ENCODE measurements around the gene CACNA1C. TPM values are rescaled to one million over a fixed set of nuclear protein-coding genes. Genes with fewer than 3 reads are reported as not detected.

Gene CACNA1C
- polyA plus RNA-seq, 4 donors: 0.67 to 2.5 (median 2.0) TPM

DNA sequence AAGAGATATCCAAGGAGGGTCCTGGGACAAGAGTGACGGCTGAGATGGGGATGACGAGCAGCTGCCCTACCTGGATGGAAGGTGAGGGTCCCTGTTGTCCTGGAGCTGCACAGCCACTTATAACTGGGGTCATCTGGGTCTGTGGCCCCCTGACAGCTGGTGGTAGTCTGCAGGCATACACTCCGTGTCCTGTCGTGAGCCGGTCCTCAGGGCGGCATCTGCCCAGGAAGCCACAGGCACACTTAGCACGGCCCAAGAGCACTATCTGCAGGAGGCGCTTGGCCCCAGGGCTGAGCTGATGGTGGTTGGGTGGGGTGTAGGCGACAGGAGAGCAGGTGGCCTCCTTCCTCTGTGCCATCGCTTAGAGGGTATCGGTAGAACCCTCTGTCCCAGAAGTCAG, 248.1 kb downstream of the CACNA1C start:
- Histone ChIP-seq H3K9me3 (ENCODE audit: control insufficient read depth in 2 of 2, insufficient read depth in 1 of 2, low read depth in 1 of 2, low read length in 1 of 2) (no peaks in the 10 kb centered on the region), H3K27me3 (ENCODE audit: control insufficient read depth in 3 of 3, insufficient read depth in 3 of 3, low read length in 3 of 3) (no peaks in the 10 kb centered on the region), H3K4me1 (ENCODE audit: control insufficient read depth in 3 of 3, insufficient read depth in 2 of 3, low read depth in 1 of 3, low read length in 2 of 3) (peaks cover 0 to 6% (median 0%) of the 10 kb centered on the region in 3 donors), H3K36me3 (ENCODE audit: control insufficient read depth in 3 of 3, insufficient read depth in 2 of 3, low read depth in 1 of 3, low read length in 3 of 3) (no peaks in the 10 kb centered on the region), H3K27ac (ENCODE audit: low read depth in 1 of 3, low read length in 2 of 3) (no peak overlapping the region), H3K4me3 (ENCODE audit: low read depth in 1 of 3, low read length in 3 of 3) (no peak overlapping the region)
- WGBS, 3 donors: 88 to 95% (median 91%) methylated on average over 11 of the region's 11 CpGs
- no peak for DNase-seq
- no peak for FAIRE-seq

DNA sequence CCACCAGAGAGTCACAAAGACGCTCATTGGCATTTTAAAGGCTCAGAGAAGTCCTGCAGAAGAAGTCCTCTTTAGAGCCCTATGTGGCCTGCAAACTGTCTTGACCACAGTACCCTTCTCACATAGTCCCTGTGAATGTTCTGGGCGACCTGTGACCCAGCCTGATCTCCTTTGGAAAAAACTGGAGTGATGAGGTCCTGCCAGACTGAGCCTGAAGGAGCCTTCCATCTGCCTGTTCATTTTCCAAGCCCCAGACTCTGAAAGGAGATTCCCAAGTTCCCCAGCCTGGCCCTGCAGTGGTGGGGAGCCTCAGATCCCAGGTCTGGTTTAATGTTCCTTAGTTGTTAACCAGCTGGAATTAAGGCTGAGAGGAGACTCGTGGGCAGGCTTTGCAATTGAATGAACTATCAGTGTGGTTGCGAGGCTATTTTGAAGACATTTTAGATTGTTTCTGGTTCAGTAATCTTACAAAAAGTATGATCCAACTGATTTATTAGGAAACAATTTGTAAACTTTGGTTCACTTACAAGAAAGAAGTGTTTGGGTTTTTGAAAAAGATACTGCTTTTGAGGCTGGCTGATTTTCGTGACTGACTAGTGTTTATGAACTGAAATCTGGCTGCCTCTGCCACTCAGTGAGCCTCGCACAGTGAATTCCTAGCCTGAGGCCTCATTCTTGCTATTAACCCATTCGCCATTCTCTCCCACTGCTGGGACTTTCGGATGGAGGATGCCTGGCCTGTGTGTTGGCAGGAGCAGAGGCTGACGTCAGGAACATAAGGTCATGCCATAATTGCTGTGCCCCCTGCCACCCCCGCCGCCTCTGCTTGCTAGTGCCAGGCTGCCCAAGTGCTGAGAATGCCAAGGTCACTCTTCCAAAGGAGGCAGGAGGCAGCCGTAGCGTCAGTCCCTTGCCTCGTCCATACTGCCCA, 249.0 kb downstream of the CACNA1C start:
- FAIRE-seq (no peak), DNase-seq (no peak)
- H3K27me3 ChIP-seq (ENCODE audit: control insufficient read depth in 3 of 3, insufficient read depth in 3 of 3, low read length in 3 of 3): no peaks in the 10 kb centered on the region
- H3K36me3 ChIP-seq (ENCODE audit: control insufficient read depth in 3 of 3, insufficient read depth in 2 of 3, low read depth in 1 of 3, low read length in 3 of 3): no peaks in the 10 kb centered on the region
- WGBS, 3 donors: 73 to 77% (median 77%) methylated on average over 14 of the region's 14 CpGs
- peaks cover 0 to 6% (median 0%) of the 10 kb centered on the region in 3 donors for H3K4me1 ChIP-seq (ENCODE audit: control insufficient read depth in 3 of 3, insufficient read depth in 2 of 3, low read depth in 1 of 3, low read length in 2 of 3)
- no peak overlapping the region for H3K4me3 ChIP-seq (ENCODE audit: low read depth in 1 of 3, low read length in 3 of 3)
- H3K9me3 ChIP-seq (ENCODE audit: control insufficient read depth in 2 of 2, insufficient read depth in 1 of 2, low read depth in 1 of 2, low read length in 1 of 2): no peaks in the 10 kb centered on the region
- H3K27ac ChIP-seq (ENCODE audit: low read depth in 1 of 3, low read length in 2 of 3): peak overlapping the region in 1 of 3 donors; percentile 71

GRCh38 chr12:2302711-2303580, 250.2 kb downstream of the CACNA1C start:
- WGBS, 3 donors: 83 to 86% (median 84%) methylated on average over 20 to 21 of the region's 21 CpGs
- FAIRE-seq: no peak
- H3K27ac ChIP-seq (ENCODE audit: low read depth in 1 of 3, low read length in 2 of 3): no peak overlapping the region
- H3K9me3 ChIP-seq (ENCODE audit: control insufficient read depth in 2 of 2, insufficient read depth in 1 of 2, low read depth in 1 of 2, low read length in 1 of 2): no peaks in the 10 kb centered on the region
- no peaks in the 10 kb centered on the region for H3K36me3 ChIP-seq (ENCODE audit: control insufficient read depth in 3 of 3, insufficient read depth in 2 of 3, low read depth in 1 of 3, low read length in 3 of 3)
- DNase-seq: no peak
- H3K27me3 ChIP-seq (ENCODE audit: control insufficient read depth in 3 of 3, insufficient read depth in 3 of 3, low read length in 3 of 3): no peaks in the 10 kb centered on the region
- peaks cover 0 to 6% (median 0%) of the 10 kb centered on the region in 3 donors for H3K4me1 ChIP-seq (ENCODE audit: control insufficient read depth in 3 of 3, insufficient read depth in 2 of 3, low read depth in 1 of 3, low read length in 2 of 3)
- H3K4me3 ChIP-seq (ENCODE audit: low read depth in 1 of 3, low read length in 3 of 3): no peak overlapping the region

DNA sequence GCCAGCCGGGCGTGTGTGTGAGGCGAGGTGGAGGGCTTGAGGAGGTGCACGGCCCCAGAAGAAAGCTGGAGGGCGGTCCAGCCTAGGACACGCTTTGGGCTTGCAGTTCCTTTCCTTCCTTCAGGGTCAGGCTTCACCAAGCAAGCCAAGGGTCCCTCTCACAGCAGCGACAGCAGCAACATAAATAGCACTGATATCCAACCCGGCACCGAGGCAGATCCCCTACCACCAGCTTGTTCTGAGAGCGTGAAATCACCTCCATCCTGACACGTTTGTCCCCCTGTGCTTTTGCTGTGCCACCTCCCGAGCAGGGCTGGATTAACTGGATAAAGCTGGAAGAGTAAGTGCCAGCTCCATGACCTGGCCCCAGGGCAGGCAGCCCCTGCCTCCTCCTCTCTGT, 251.4 kb downstream of the CACNA1C start:
- Histone ChIP-seq H3K4me3 (ENCODE audit: low read depth in 1 of 3, low read length in 3 of 3) (no peak overlapping the region), H3K27me3 (ENCODE audit: control insufficient read depth in 3 of 3, insufficient read depth in 3 of 3, low read length in 3 of 3) (no peaks in the 10 kb centered on the region), H3K4me1 (ENCODE audit: control insufficient read depth in 3 of 3, insufficient read depth in 2 of 3, low read depth in 1 of 3, low read length in 2 of 3) (peaks cover 0 to 6% (median 0%) of the 10 kb centered on the region in 3 donors), H3K36me3 (ENCODE audit: control insufficient read depth in 3 of 3, insufficient read depth in 2 of 3, low read depth in 1 of 3, low read length in 3 of 3) (no peaks in the 10 kb centered on the region), H3K27ac (ENCODE audit: low read depth in 1 of 3, low read length in 2 of 3) (no peak overlapping the region), H3K9me3 (ENCODE audit: control insufficient read depth in 2 of 2, insufficient read depth in 1 of 2, low read depth in 1 of 2, low read length in 1 of 2) (no peaks in the 10 kb centered on the region)
- FAIRE-seq (no peak), DNase-seq (no peak)
- 82 to 92% (median 83%) methylated on average over 12 of the region's 12 CpGs for WGBS, 3 donors

DNA sequence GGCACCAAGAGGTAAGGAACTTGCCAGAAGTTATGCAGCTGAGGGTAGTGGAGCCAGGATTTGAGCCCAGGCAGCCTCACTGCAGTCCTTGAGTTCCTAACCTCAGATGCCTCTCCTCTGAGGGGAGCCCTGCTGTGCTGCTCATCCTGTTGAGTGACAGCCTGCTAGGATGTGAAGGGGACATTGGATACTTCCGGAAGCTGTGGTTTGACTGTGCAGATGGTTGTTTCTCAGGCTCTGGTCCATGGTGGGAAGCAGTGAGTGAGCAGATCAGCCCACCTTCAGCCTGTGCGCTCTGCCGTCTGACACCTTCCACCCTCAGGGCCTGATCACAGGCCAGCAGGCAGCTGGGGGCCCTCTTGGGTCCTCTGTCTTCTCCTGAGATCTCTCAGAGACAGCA, 253.2 kb downstream of the CACNA1C start:
- Histone ChIP-seq H3K27ac (ENCODE audit: low read depth in 1 of 3, low read length in 2 of 3) (no peak overlapping the region), H3K36me3 (ENCODE audit: control insufficient read depth in 3 of 3, insufficient read depth in 2 of 3, low read depth in 1 of 3, low read length in 3 of 3) (no peaks in the 10 kb centered on the region), H3K9me3 (ENCODE audit: control insufficient read depth in 2 of 2, insufficient read depth in 1 of 2, low read depth in 1 of 2, low read length in 1 of 2) (no peaks in the 10 kb centered on the region), H3K4me3 (ENCODE audit: low read depth in 1 of 3, low read length in 3 of 3) (no peak overlapping the region), H3K27me3 (ENCODE audit: control insufficient read depth in 3 of 3, insufficient read depth in 3 of 3, low read length in 3 of 3) (no peaks in the 10 kb centered on the region), H3K4me1 (ENCODE audit: control insufficient read depth in 3 of 3, insufficient read depth in 2 of 3, low read depth in 1 of 3, low read length in 2 of 3) (peaks cover 0 to 6% (median 0%) of the 10 kb centered on the region in 3 donors)
- 70 to 88% (median 77%) methylated on average over 3 of the region's 3 CpGs for WGBS, 3 donors
- DNase-seq (no peak), FAIRE-seq (no peak)

DNA sequence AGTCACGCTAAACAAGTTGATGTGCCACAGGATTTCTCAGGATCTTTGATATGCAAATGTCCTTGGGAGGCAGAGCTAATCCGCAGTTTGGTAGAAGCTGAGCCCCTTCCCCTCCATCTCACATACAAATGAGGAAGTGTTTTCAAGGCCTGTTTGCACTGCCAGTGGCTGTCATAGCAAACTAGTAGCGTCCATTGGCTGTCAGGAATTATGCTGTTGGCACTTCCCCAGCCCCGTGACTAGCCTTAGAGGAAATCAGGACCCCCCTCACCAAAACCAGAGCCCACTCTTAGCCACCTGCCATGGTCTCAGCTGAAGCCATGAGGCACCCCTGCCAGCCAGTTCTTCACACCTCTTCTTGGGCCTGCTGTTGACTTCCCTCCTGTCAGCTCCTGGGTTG, 253.9 kb downstream of the CACNA1C start:
- H3K27ac ChIP-seq (ENCODE audit: low read depth in 1 of 3, low read length in 2 of 3): no peak overlapping the region
- 68 to 83% (median 75%) methylated on average over 4 of the region's 4 CpGs for WGBS, 3 donors

DNA sequence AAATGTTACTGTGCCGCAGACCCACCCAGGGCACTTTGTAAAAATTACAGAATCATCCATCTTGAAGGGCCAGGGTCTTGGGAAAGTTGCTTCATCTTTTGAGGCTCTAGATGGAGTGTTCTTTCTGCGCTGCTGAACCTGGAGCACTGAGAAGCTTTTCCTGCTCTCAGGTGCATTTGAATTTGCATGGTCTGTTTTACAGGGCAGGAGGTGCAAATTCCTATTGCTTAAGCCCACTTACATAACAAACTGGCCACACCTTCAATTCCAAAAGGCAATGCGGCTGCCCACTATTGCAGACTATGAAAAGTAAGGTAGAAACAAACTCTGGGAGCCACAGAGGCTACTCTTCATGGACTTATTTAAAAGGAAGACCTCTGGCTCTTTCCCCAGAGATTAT, 254.8 kb downstream of the CACNA1C start:
- no peak for FAIRE-seq

More for the DNA sequence above, 253.9 kb downstream of the CACNA1C start:
- Histone ChIP-seq H3K9me3 (ENCODE audit: control insufficient read depth in 2 of 2, insufficient read depth in 1 of 2, low read depth in 1 of 2, low read length in 1 of 2) (no peaks in the 10 kb centered on the region), H3K4me3 (ENCODE audit: low read depth in 1 of 3, low read length in 3 of 3) (no peak overlapping the region), H3K4me1 (ENCODE audit: control insufficient read depth in 3 of 3, insufficient read depth in 2 of 3, low read depth in 1 of 3, low read length in 2 of 3) (no peaks in the 10 kb centered on the region), H3K36me3 (ENCODE audit: control insufficient read depth in 3 of 3, insufficient read depth in 2 of 3, low read depth in 1 of 3, low read length in 3 of 3) (no peaks in the 10 kb centered on the region), H3K27me3 (ENCODE audit: control insufficient read depth in 3 of 3, insufficient read depth in 3 of 3, low read length in 3 of 3) (no peaks in the 10 kb centered on the region)
- DNase-seq (no peak), FAIRE-seq (no peak)

DNA sequence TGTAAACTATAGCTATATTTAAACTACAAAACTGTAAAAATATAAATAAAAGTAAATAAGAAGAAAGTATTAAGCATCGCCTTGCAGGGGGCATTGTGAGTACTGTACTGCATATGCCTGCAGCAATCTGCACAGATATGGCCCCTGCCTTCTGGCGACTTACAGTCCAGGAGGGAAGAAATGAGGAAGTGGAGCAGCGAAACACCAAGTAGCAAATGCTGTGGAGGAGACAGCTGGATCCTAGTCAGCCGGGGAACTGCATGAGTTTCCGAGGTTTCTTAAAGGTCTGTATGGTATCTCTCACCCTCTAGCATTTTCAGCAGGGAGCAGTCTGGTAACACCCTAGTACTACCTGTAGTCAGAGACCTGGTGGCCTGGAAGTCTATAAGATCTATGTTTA, 256.9 kb downstream of the CACNA1C start:
- DNase-seq: no peak
- FAIRE-seq: no peak
- H3K4me1 ChIP-seq (ENCODE audit: control insufficient read depth in 3 of 3, insufficient read depth in 2 of 3, low read depth in 1 of 3, low read length in 2 of 3): no peaks in the 10 kb centered on the region
- no peaks in the 10 kb centered on the region for H3K9me3 ChIP-seq (ENCODE audit: control insufficient read depth in 2 of 2, insufficient read depth in 1 of 2, low read depth in 1 of 2, low read length in 1 of 2)
- H3K4me3 ChIP-seq (ENCODE audit: low read depth in 1 of 3, low read length in 3 of 3): no peak overlapping the region
- no peaks in the 10 kb centered on the region for H3K36me3 ChIP-seq (ENCODE audit: control insufficient read depth in 3 of 3, insufficient read depth in 2 of 3, low read depth in 1 of 3, low read length in 3 of 3)
- WGBS, 3 donors: 74 to 97% (median 87%) methylated on average over 5 of the region's 5 CpGs
- no peak overlapping the region for H3K27ac ChIP-seq (ENCODE audit: low read depth in 1 of 3, low read length in 2 of 3)
- H3K27me3 ChIP-seq (ENCODE audit: control insufficient read depth in 3 of 3, insufficient read depth in 3 of 3, low read length in 3 of 3): no peaks in the 10 kb centered on the region

More for the DNA sequence above, 254.8 kb downstream of the CACNA1C start:
- Histone ChIP-seq H3K4me3 (ENCODE audit: low read depth in 1 of 3, low read length in 3 of 3) (no peak overlapping the region), H3K36me3 (ENCODE audit: control insufficient read depth in 3 of 3, insufficient read depth in 2 of 3, low read depth in 1 of 3, low read length in 3 of 3) (no peaks in the 10 kb centered on the region), H3K27me3 (ENCODE audit: control insufficient read depth in 3 of 3, insufficient read depth in 3 of 3, low read length in 3 of 3) (no peaks in the 10 kb centered on the region), H3K27ac (ENCODE audit: low read depth in 1 of 3, low read length in 2 of 3) (no peak overlapping the region), H3K4me1 (ENCODE audit: control insufficient read depth in 3 of 3, insufficient read depth in 2 of 3, low read depth in 1 of 3, low read length in 2 of 3) (no peaks in the 10 kb centered on the region), H3K9me3 (ENCODE audit: control insufficient read depth in 2 of 2, insufficient read depth in 1 of 2, low read depth in 1 of 2, low read length in 1 of 2) (no peaks in the 10 kb centered on the region)
- DNase-seq: no peak
- WGBS, 3 donors: 66 to 91% (median 74%) methylated on average over 3 of the region's 3 CpGs
